IMR-90 (cell line): ENCODE measurements around the gene KLHDC10.

ENCODE experiments used
- BHLHE40 ChIP-seq: fragments of 150-350 bp; IDR thresholded peaks from 2 replicates; pipeline ENCODE4 v1.6.1; 2016; ENCODE audit warnings: mild to moderate bottlenecking, low read depth, low read length
- POLR2A ChIP-seq: IDR thresholded peaks from 2 replicates; pipeline ENCODE4 v1.6.1; 2012; ENCODE audit warnings: mild to moderate bottlenecking, low read depth, low read length
- RAD21 ChIP-seq: IDR thresholded peaks from 2 replicates; pipeline ENCODE4 v1.6.1; 2012; ENCODE audit warnings: low read length, improper control_type of control experiment
- RCOR1 ChIP-seq: IDR thresholded peaks from 2 replicates; pipeline ENCODE4 v1.6.1; 2012; ENCODE audit warnings: mild to moderate bottlenecking, low read length, improper control_type of control experiment; ENCODE audit not compliant: insufficient replicate concordance
- TF ChIP-seq, protein P1 (sequence below): conservative IDR thresholded peaks from 2 replicates; pipeline ENCODE4 v1.5.1; 2012; ENCODE audit warnings: mild to moderate bottlenecking, low read depth, low read length, improper control_type of control experiment

DNA sequence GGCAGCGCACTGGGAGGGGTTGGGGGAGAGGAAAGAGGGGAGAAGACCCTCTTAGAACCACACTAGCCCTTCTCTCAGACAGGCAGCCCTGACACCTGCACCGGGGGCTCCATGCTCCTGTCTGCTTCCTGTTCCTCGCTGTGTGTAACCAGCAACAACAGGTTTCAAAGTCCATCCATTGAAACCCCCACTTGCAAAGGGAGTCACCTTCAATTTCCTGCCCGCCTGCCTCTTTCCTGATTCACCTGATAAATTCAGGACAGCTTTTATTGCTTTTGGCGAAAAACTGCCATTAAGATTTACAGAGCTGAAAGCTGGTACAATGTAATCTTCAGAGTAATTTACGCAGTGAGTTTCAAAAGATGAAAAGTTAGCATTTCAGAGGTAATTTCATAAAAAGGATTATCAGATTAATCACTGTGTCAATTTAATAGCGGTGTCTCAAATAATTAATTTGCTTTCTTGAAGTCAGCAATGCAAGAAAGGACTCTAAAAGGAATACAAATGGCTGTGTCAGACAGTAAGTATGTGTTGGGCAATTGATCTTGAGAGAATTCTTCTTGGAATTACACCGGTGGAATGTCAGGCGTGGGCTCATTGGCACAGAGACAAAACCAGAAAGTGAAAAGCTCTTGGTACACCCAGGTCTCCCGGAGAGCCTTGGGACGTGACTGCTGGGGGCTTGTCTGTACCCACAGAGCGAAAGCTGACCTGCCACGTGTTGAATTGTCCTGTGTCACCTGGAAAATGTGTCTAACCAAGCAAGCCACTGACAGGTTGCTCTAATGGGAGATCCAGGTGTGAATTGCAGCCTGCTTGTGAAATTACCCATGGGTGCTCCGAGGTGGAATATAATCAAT, 74.2 kb downstream of the KLHDC10 start:
- TF ChIP-seq, protein P1, sequence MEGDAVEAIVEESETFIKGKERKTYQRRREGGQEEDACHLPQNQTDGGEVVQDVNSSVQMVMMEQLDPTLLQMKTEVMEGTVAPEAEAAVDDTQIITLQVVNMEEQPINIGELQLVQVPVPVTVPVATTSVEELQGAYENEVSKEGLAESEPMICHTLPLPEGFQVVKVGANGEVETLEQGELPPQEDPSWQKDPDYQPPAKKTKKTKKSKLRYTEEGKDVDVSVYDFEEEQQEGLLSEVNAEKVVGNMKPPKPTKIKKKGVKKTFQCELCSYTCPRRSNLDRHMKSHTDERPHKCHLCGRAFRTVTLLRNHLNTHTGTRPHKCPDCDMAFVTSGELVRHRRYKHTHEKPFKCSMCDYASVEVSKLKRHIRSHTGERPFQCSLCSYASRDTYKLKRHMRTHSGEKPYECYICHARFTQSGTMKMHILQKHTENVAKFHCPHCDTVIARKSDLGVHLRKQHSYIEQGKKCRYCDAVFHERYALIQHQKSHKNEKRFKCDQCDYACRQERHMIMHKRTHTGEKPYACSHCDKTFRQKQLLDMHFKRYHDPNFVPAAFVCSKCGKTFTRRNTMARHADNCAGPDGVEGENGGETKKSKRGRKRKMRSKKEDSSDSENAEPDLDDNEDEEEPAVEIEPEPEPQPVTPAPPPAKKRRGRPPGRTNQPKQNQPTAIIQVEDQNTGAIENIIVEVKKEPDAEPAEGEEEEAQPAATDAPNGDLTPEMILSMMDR, result no peak
- TF ChIP-seq POLR2A (no peak), RCOR1 (no peak), RAD21 (no peak), BHLHE40 (no peak)
